H1 (cell line): Measurements from ENCODE around the gene FGF19. TPM values are rescaled to one million over a fixed set of nuclear protein-coding genes. Genes with fewer than 3 reads are reported as not detected.

Source experiments
- CTCF ChIA-PET: fragments of 300-600 bp; sonication (Branson Sonifier 250); formaldehyde crosslinking; loops from one replicate; lab custom pipeline; 2021; ENCODE audit not compliant: partially characterized antibody; lab: Charles Lee
- POLR2A ChIA-PET: fragments of 300-600 bp; sonication (Branson Sonifier 250); formaldehyde crosslinking; loops from one replicate; lab custom pipeline; 2021; ENCODE audit warnings: inconsistent platforms; ENCODE audit not compliant: partially characterized antibody; lab: Charles Lee
- DNase-seq, 2 experiments: peaks; one replicate each; pipeline versions ENCODE4 v3.0.0 to v3.0.0-alpha.2; 2010 to 2022; ENCODE audit warnings: low spot score in 2 of 2, low read depth in 1 of 2, mixed read lengths in 1 of 2
- FAIRE-seq: peaks from 2 replicates; lab custom pipeline; 2011; peaks lifted over from hg19 to GRCh38; lab: Jason Lieb, UNC
- H2AFZ ChIP-seq: 2 replicates; pipeline ENCODE4 v1.8.1; 2012; ENCODE audit warnings: low read length, inconsistent platforms
- H2AK5ac ChIP-seq: 2 replicates; pipeline ENCODE4 v1.6.1; 2013; ENCODE audit warnings: low read depth, low read length
- H2BK120ac ChIP-seq: replicated peaks from 2 replicates; pipeline ENCODE3; 2013; ENCODE audit warnings: low read depth, low read length, inconsistent platforms
- H2BK12ac ChIP-seq: 2 replicates; pipeline ENCODE4 v1.6.1; 2013; ENCODE audit warnings: low read depth, low read length
- H2BK15ac ChIP-seq: 2 replicates; pipeline ENCODE4 v1.6.1; 2013; ENCODE audit warnings: low read length
- H2BK20ac ChIP-seq: 2 replicates; pipeline ENCODE4 v1.6.1; 2013; ENCODE audit warnings: low read length
- H2BK5ac ChIP-seq: 2 replicates; pipeline ENCODE4 v1.6.1; 2013; ENCODE audit warnings: low read depth, low read length
- H3K14ac ChIP-seq: 2 replicates; pipeline ENCODE4 v1.6.1; 2013; ENCODE audit warnings: inconsistent platforms; ENCODE audit not compliant: insufficient read length
- H3K18ac ChIP-seq: 2 replicates; pipeline ENCODE4 v1.6.1; 2013; ENCODE audit warnings: low read length; ENCODE audit errors: extremely low read depth
- H3K23ac ChIP-seq: 2 replicates; pipeline ENCODE4 v1.6.1; 2013; ENCODE audit warnings: inconsistent platforms; ENCODE audit not compliant: insufficient read length
- H3K23me2 ChIP-seq: 2 replicates; pipeline ENCODE4 v1.6.1; 2013; ENCODE audit warnings: low read depth, low read length
- H3K27ac ChIP-seq: 2 replicates; pipeline ENCODE4 v1.6.1; 2011; ENCODE audit warnings: low read depth, low read length, inconsistent platforms
- H3K27me3 ChIP-seq, 4 experiments: replicated peaks in 1 of 4; 1 replicate in 1 of 4; 2 replicates in 3 of 4; pipeline versions ENCODE4 v1.6.1 to v1.8.1; 2011 to 2013; ENCODE audit warnings: low read length in 3 of 4, mild to moderate bottlenecking in 3 of 4, inconsistent platforms in 2 of 4, mixed read lengths in 2 of 4, moderate library complexity in 1 of 4; ENCODE audit not compliant: control insufficient read depth in 3 of 4, insufficient read depth in 3 of 4; ENCODE audit errors: extremely low read depth in 1 of 4
- H3K36me3 ChIP-seq, 4 experiments: 2 replicates each; pipeline versions ENCODE4 v1.6.1 to v1.8.1; 2011 to 2013; ENCODE audit warnings: mild to moderate bottlenecking in 4 of 4, low read length in 3 of 4, moderate library complexity in 2 of 4, control low read depth in 1 of 4, inconsistent platforms in 1 of 4; ENCODE audit not compliant: insufficient read depth in 4 of 4, control insufficient read depth in 2 of 4
- H3K4ac ChIP-seq: replicated peaks from 2 replicates; pipeline ENCODE3; 2013; ENCODE audit warnings: low read length, low read depth, mixed read lengths, inconsistent platforms; ENCODE audit not compliant: insufficient read length
- H3K4me1 ChIP-seq, 4 experiments: replicated peaks in 1 of 4; 1 replicate in 1 of 4; 2 replicates in 3 of 4; pipeline versions ENCODE4 v1.6.1 to v1.8.1; 2011 to 2013; ENCODE audit warnings: low read length in 3 of 4, inconsistent platforms in 2 of 4, mixed read lengths in 1 of 4; ENCODE audit not compliant: insufficient read depth in 4 of 4, control insufficient read depth in 3 of 4
- H3K4me2 ChIP-seq, 2 experiments: 2 replicates each; pipeline versions ENCODE4 v1.6.1 to v1.8.1; 2011 to 2013; ENCODE audit warnings: low read depth in 2 of 2, low read length in 2 of 2, control low read depth in 1 of 2, inconsistent platforms in 1 of 2, mild to moderate bottlenecking in 1 of 2; ENCODE audit not compliant: insufficient read depth in 1 of 2
- H3K4me3 ChIP-seq, 4 experiments: fragments of 200-600, 300-600 bp in 1 of 4; sonication (generic), shearing (Covaris generic), sonication (Bioruptor Twin) in 1 of 4; 2 replicates each; pipeline versions ENCODE4 v1.5.1 to v1.8.1; 2011 to 2016; ENCODE audit warnings: low read length in 4 of 4, low read depth in 3 of 4, control low read depth in 2 of 4, inconsistent platforms in 2 of 4, mild to moderate bottlenecking in 2 of 4, mixed read lengths in 1 of 4, moderate library complexity in 1 of 4; ENCODE audit not compliant: insufficient read depth in 2 of 4; ENCODE audit errors: extremely low read depth in 1 of 4
- H3K56ac ChIP-seq: replicated peaks from 2 replicates; pipeline ENCODE3; 2013; ENCODE audit warnings: low read depth, mild to moderate bottlenecking, mixed read lengths, low read length, inconsistent platforms; ENCODE audit not compliant: insufficient read length
- H3K79me1 ChIP-seq: 2 replicates; pipeline ENCODE4 v1.6.1; 2013; ENCODE audit warnings: low read depth, low read length, control low read depth
- H3K79me2 ChIP-seq, 2 experiments: 2 replicates each; pipeline versions ENCODE4 v1.6.1 to v1.8.1; 2012 to 2013; ENCODE audit warnings: low read length in 2 of 2, mild to moderate bottlenecking in 2 of 2, inconsistent platforms in 1 of 2; ENCODE audit not compliant: insufficient read depth in 2 of 2, control insufficient read depth in 1 of 2
- H3K9ac ChIP-seq, 4 experiments: replicated peaks in 1 of 4; 1 replicate in 1 of 4; 2 replicates in 3 of 4; pipeline versions ENCODE4 v1.6.1 to v1.8.1; 2011 to 2013; ENCODE audit warnings: low read depth in 3 of 4, low read length in 3 of 4, control low read depth in 2 of 4, mild to moderate bottlenecking in 2 of 4, moderate library complexity in 2 of 4, inconsistent platforms in 1 of 4; ENCODE audit errors: extremely low read depth in 1 of 4
- H3K9me3 ChIP-seq, 2 experiments: 2 replicates each; pipeline versions ENCODE4 v1.6.1 to v1.8.1; 2012 to 2013; ENCODE audit warnings: mild to moderate bottlenecking in 2 of 2, moderate library complexity in 2 of 2, control low read depth in 1 of 2, inconsistent platforms in 1 of 2, low read depth in 1 of 2, low read length in 1 of 2, mixed read lengths in 1 of 2; ENCODE audit not compliant: insufficient read depth in 2 of 2
- H4K20me1 ChIP-seq, 2 experiments: replicated peaks in 1 of 2; 2 replicates each; pipeline versions ENCODE3 to v1.8.1; 2011 to 2013; ENCODE audit warnings: inconsistent platforms in 2 of 2, low read length in 2 of 2, mild to moderate bottlenecking in 1 of 2; ENCODE audit not compliant: insufficient read depth in 2 of 2, control insufficient read depth in 1 of 2
- H4K5ac ChIP-seq: 2 replicates; pipeline ENCODE4 v1.6.1; 2013; ENCODE audit warnings: low read length, low read depth, mixed read lengths, inconsistent platforms; ENCODE audit not compliant: insufficient read length
- H4K8ac ChIP-seq: 2 replicates; pipeline ENCODE4 v1.8.0; 2013; ENCODE audit warnings: mild to moderate bottlenecking, moderate library complexity, low read length, inconsistent platforms; ENCODE audit not compliant: insufficient read depth; ENCODE audit errors: extremely low read depth
- H4K91ac ChIP-seq: replicated peaks from 2 replicates; pipeline ENCODE3; 2013; ENCODE audit warnings: low read length, mixed read lengths, inconsistent platforms; ENCODE audit not compliant: insufficient read length
- BACH1 ChIP-seq: IDR thresholded peaks from 2 replicates; pipeline ENCODE4 v1.6.1; 2012; ENCODE audit warnings: low read length, improper control_type of control experiment
- EGR1 ChIP-seq: IDR thresholded peaks from 2 replicates; pipeline ENCODE4 v1.6.1; 2011; ENCODE audit warnings: low read depth, low read length, borderline replicate concordance
- JUN ChIP-seq: IDR thresholded peaks from 2 replicates; pipeline ENCODE4 v1.6.1; 2011; ENCODE audit warnings: low read depth, mild to moderate bottlenecking, improper control_type of control experiment, low read length
- KDM1A ChIP-seq: fragments of 200-600, 300-600 bp; sonication (generic); IDR thresholded peaks from 2 replicates; pipeline ENCODE4 v1.7.1; 2016; ENCODE audit warnings: mild to moderate bottlenecking, low read length, borderline replicate concordance
- POLR2AphosphoS5 ChIP-seq: IDR thresholded peaks from 2 replicates; pipeline ENCODE4 v1.6.1; 2011; ENCODE audit warnings: low read depth, low read length
- RFX5 ChIP-seq: IDR thresholded peaks from 2 replicates; pipeline ENCODE4 v1.6.1; 2011; ENCODE audit warnings: low read depth, low read length, improper control_type of control experiment, borderline replicate concordance
- SP1 ChIP-seq: IDR thresholded peaks from 2 replicates; pipeline ENCODE4 v1.6.1; 2011; ENCODE audit warnings: low read depth, low read length
- SP4 ChIP-seq: IDR thresholded peaks from 2 replicates; pipeline ENCODE4 v1.6.1; 2012; ENCODE audit warnings: low read length, inconsistent platforms
- YY1 ChIP-seq: IDR thresholded peaks from 2 replicates; pipeline ENCODE4 v1.6.1; 2011; ENCODE audit warnings: low read depth, mild to moderate bottlenecking, low read length
- WGBS, 2 experiments: shearing (Covaris generic) in 1 of 2; methylation state at CpG; one replicate each; pipeline versions ENCODE4 v1.1.6 to v1.1.7; 2013 to 2015; ENCODE audit warnings: low lambda C conversion rate in 2 of 2, mixed read lengths in 2 of 2, inconsistent platforms in 1 of 2, low coverage in 1 of 2, missing lambda C conversion rate in 1 of 2; ENCODE audit not compliant: insufficient replicate concordance in 2 of 2, insufficient coverage in 1 of 2, insufficient read length in 1 of 2; ENCODE audit errors: extremely low coverage in 1 of 2, missing lambda C conversion rate in 1 of 2; 5-methylcytosine and 5-hydroxymethylcytosine counted together
- polyA plus RNA-seq, 7 experiments: library from polyadenylated mRNA; depleted of rRNA in 3 of 7; stranded (reverse) in 5 of 7; unstranded in 2 of 7; fragments of >200 nt in 5 of 7; fragments of 200-250 nt in 2 of 7; gene quantifications; 1 replicate in 5 of 7; 2 replicates in 1 of 7; 4 replicates in 1 of 7; pipeline versions ENCODE4 v1.2.1 to v1.2.3, GENCODE V29; 2011 to 2013; ENCODE audit warnings: missing spikeins in 2 of 7, mixed read lengths in 2 of 7
- total RNA-seq: library from RNA; stranded (reverse); fragmentation: NEBNext Ultra II Directional; extraction: Animal tissue kit (Norgen Biotek cat#: 25700); gene quantifications from 2 replicates; pipeline ENCODE4 v1.2.1, GENCODE V29; 2021

The FGF19 gene
- total and polyA plus RNA-seq, 2 of the 8 experiments (the other 6 are each of a cell fraction or from before 2014, with no cell fraction given), result 9.6 to 14.8 TPM

GRCh38 chr11:69731110-69731509 is 27.3 kb upstream of the FGF19 start:
- Histone ChIP-seq H3K4ac (no peak overlapping the region), H4K20me1 (peaks cover 0 to 2% of the 10 kb centered on the region in 2 experiments), H3K79me2 (no peaks in the 10 kb centered on the region), H3K9me3 (peaks cover 6 to 9% of the 10 kb centered on the region in 2 experiments; a peak in 2 of 4 replicates), H2BK20ac (no peak overlapping the region), H3K4me2 (no peak overlapping the region)
- FAIRE-seq, result no peak
- TF ChIP-seq SP1 (no peak), JUN (no peak), EGR1 (no peak), RFX5 (no peak), YY1 (no peak), BACH1 (no peak), KDM1A (no peak), POLR2AphosphoS5 (no peak), SP4 (no peak)
- TF ChIP-seq, all 59 proteins: peak for 0
- H2AK5ac ChIP-seq, result no peak overlapping the region
- H3K36me3 ChIP-seq, result no peaks in the 10 kb centered on the region
- H2BK15ac ChIP-seq, result no peak overlapping the region
- no peak overlapping the region for H2BK120ac ChIP-seq
- 86% methylated on average over 10 of the region's 11 CpGs; no CpG with 5 or more reads in 1 of the 2 experiments for WGBS, 2 experiments
- no peak overlapping the region for H3K18ac ChIP-seq
- H4K8ac ChIP-seq, result peak overlapping the region; percentile 8; the same call in 1 of the 2 replicates
- H4K91ac ChIP-seq, result no peak overlapping the region
- H3K56ac ChIP-seq, result no peak overlapping the region
- no peak for DNase-seq
- POLR2A ChIA-PET, result no interaction called here
- no peak overlapping the region for H4K5ac ChIP-seq
- no peaks in the 10 kb centered on the region; a peak in 2 of 7 replicates for H3K27me3 ChIP-seq
- no peaks in the 10 kb centered on the region for H3K79me1 ChIP-seq
- no peak overlapping the region for H3K4me3 ChIP-seq
- H3K23ac ChIP-seq, result no peak overlapping the region
- H3K4me1 ChIP-seq, result peaks cover 0 to 3% (median 1%) of the 10 kb centered on the region in 4 experiments; a peak in 1 of 7 replicates
- no peak overlapping the region for H2BK12ac ChIP-seq
- no peaks in the 10 kb centered on the region for H3K23me2 ChIP-seq
- no peak overlapping the region for H3K9ac ChIP-seq
- H2BK5ac ChIP-seq, result no peak overlapping the region
- H3K14ac ChIP-seq, result no peak overlapping the region
- H2AFZ ChIP-seq, result no peak overlapping the region
- CTCF ChIA-PET, result interaction anchor here (20.5 kb wide), 1 partner anchor 66 kb away, joined by 197 read pairs; no protein-coding TSS in a partner anchor
- no peak overlapping the region for H3K27ac ChIP-seq
